Daoy (cell line): ENCODE measurements around the gene APRT. TPM values are rescaled to one million over a fixed set of nuclear protein-coding genes. Genes with fewer than 3 reads are reported as not detected.
"Not testable (repeated sequence)": the region's sequence is repeated elsewhere in the genome, so short reads cannot be mapped to it uniquely, and the experiment has no call there.

Experiments used
- DNase-seq: peaks from one replicate; pipeline ENCODE4 v3.0.0-alpha.2; 2015; ENCODE audit warnings: low read depth
- total RNA-seq: library from RNA; depleted of rRNA; stranded (reverse); fragments of >200 nt; shearing (Covaris generic); gene quantifications from 2 replicates; pipeline ENCODE4 v1.2.3, GENCODE V29; 2014

The APRT gene
- total RNA-seq, 1 experiment from 2014 or later = 106 TPM

GRCh38 chr16:88842308-88842756, 30.6 kb upstream of the APRT start:
- no peak for DNase-seq

GRCh38 chr16:88841521-88842307, 30.0 kb upstream of the APRT start:
- DNase-seq = no peak

DNA sequence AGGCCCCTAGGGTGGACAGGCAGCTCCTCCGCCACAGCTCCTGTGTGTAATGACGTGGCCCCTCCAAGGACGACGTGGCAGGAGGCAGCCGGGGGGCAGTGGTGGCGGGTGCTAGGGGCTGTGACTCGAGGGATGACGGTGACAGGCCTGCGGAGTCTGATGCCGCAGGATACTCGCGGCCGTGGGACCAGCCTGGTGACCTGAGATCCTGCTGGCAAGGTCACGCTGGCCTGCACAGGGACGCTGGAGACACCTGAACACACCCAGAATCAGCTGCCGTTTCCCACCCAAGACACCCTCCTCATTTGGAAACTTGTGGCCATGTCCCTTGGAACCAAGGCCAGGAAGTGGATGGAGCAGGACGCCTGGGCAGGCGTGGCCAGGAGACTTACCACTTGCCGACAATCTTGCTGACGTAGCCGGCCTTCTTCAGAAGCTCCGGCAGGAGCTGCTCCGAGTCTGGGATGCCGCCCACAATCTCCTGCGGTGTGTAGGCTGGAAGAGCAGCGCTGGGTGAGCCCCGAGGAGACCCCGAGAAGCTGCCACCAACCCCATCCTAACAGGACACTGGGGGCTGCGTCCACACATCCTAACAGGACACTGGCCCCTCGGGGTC, 29.0 kb upstream of the APRT start:
- no peak for DNase-seq

DNA sequence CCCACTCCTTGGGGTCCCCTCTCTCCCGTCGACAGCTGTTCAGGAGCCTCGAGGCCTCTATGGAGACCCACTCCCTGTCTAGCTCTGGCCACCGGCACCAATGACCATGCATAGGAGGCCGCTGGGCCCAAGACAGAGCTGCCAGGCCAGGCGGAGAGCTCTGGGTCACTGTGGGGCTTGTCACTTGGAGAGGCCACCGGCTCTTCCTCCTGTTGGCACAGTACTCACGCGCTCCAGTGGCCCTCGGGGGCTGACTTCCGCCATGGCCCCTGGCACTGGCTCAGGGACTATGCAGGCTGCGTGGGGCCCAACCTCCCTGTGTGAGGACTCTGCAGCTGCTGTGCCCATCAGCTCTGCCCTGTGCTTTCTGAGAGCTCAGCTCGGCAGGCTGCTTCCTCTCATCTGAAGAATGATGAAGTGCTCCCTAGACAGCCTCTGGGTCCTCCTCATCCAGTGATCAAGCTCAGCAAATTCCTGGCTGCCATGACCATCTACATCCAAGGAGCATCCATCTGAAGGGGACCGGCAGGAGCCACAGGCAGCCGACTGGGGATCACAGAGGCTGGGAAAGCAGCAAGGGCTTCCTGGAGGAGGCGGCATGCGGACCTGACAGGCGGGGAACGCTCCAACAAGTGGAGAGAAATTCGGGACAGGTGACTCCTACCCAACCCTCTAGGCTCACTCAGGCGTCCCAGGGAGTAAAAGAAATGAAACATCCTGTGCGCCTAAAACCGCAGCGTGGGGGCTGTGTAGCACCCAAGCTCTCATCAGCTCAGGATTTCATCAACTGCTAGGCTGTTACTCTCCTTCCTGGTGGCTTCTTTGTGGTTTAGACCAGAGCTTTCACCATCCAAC, 28.2 kb upstream of the APRT start:
- no peak for DNase-seq

GRCh38 chr16:88839026-88839529, 27.4 kb upstream of the APRT start:
- DNase-seq = no peak

DNA sequence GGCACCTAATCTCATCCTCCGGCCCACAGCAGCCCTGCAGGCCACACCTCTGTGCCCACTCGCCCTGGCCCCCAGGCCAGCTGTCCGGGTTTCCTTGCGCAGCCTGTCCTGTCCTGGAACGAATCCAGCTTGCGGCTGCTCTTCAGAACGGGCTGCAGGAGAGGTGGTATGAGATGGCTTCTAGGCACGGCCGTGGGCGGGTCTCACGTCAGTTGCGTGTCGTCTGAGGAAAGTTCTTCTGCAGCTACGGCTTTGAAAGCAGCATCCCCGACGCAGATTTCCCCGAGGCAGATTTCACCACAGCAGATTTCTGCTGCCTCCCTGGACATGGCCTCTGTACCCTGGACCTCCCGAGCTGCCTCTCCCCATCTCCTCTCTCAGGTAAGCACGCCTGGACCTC, 26.8 kb upstream of the APRT start:
- no peak for DNase-seq

- no peak for DNase-seq
Observed at GRCh38 chr16:88837806-88838205, 26.1 kb upstream of the APRT start.

DNA sequence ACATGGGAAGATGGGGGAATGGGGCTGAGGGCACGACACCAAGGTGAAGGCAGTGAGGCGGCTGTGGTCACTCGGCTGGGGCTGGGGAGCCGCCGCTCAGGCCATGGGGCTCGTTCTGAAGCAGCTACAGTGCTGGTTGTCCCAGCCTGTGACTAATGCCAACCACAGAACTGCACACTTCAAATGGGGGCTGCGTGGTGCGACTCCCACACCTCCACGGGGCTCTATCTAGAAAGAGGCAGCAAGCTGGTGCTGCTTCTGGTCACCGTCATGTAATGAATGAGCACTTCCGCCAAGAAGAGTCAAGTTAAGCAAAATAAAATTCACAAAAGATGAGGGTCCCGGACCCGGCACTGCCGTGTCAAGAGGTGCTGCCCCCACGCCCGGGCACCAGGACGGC, 25.1 kb upstream of the APRT start:
- no peak for DNase-seq

DNA sequence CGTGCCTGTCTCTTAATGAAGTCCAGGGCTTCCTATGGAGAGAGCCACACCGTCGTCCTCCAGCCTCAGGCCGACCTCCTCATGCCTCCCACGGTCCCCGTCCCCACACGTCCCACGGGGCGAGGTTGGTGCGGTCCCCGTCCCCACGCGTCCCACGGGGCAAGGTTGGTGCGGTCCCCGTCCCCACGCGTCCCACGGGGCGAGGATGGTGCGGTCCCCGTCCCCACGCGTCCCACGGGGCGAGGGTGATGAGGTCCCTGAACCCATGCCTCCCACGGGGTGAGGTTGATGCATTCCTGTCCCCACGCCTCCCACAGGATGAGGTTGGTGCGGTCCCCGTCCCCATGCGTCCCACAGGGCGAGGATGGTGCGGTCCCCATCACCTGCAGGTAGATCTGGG, 24.1 kb upstream of the APRT start:
- no peak for DNase-seq

DNA sequence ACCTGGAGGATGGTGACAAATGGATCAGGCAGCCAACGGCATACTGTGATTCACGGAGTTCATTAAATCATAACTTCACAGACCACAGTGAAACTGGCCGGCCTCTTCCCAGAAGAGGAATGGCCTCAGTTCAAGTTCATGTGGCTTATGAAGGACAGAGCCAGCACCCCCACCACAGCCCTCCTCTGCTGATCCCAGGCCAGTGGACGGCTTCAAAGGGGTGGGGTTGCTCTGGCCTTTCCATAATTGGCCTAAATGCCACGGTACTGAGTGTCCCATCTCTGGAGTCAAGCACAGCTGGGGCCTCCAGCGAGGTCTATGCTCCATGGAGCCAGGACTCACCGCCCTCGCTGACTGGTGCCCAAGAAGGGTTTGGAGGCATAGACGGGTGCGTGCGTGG, 23.7 kb upstream of the APRT start:
- no peak for DNase-seq

- no peak for DNase-seq
Observed at GRCh38 chr16:88834670-88835069, 22.9 kb upstream of the APRT start.

GRCh38 chr16:88833086-88833485, 21.4 kb upstream of the APRT start:
- no peak for DNase-seq

- no peak for DNase-seq
Observed at GRCh38 chr16:88831838-88832237, 20.1 kb upstream of the APRT start.

GRCh38 chr16:88830783-88831182, 19.1 kb upstream of the APRT start:
- DNase-seq = no peak

- no peak for DNase-seq
Observed at GRCh38 chr16:88830258-88830657, 18.5 kb upstream of the APRT start.

DNA sequence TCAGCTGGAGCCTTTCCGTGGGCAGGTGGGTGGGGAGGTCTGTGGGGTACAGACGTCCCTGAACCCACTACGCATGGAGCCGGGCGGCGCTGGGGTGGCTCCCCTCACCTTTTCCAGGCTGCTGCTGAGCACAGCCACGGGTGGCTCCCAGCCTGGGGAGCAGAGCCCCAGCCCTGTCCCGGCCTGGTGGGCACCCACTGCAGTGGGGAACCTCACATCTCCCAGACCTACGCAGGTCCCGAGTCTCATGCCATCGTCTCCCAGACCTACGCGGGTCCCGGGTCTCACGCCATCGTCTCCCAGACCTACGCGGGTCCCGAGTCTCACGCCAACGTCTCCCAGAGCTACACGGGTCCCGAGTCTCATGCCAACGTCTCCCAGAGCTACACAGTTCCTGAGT, 17.0 kb upstream of the APRT start:
- DNase-seq = no peak

DNA sequence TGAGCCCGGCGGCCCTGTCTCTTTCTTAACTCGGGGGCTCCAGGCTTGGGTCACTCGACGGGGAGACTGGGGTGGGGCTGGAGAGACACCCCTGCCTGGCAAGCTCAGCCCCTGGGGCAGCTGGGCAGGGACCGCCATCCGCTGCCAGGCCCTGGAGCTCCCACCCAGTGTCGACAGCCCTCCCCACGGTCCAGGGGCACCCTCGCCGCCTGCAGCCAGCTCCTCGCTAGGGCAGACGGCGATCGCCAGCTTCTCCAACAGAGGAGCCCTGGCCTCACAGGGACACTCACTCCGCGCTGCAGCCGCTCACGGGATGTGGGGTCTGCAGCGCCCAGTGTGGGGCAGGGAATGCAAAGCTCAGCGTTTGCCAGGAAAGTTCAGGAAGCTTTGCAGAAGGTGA, 16.0 kb upstream of the APRT start:
- no peak for DNase-seq

- DNase-seq = no peak
Observed at GRCh38 chr16:88826070-88826840, 14.5 kb upstream of the APRT start.

- no peak for DNase-seq
Observed at GRCh38 chr16:88825146-88825545, 13.4 kb upstream of the APRT start.

DNA sequence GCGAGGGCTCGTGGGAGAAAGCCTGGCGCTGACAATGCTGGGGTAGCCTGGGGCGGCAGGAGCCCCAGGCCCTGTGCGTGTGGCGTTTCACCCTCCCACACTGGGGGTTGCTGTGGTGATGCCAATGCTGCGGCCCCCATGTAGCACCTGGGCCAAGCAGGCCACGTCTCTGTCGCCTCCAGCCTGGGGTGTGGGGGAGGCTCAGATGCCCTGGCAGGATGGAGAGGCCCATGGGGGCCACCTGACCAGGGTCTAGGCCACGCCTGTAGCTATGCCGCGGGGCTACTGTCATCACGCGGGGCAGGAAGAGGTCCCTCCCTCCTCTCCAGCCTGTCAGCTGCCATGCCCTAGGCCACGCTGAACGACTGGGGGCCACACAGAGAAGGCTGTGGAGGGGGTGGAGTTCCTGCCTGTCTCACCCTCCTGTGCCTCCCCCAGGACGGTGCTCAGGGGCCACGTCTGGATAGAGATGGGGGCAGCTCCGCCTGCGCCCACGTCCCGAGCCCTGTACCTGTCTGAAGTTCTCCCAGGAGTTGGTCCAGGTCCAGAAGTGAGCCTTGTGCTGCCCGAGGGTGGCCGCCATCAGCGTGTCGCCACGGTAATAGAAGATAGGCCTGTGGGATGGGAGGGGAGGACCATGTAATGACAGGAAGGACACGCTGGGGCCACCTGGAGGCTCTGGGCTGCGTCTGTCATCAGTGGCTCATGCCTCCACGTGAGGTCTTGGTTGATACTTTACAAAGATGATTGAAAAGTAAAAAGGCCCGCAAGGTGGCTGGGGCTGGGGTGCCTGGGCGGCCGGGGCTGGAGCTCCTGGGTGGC, 12.7 kb upstream of the APRT start:
- no peak for DNase-seq

DNA sequence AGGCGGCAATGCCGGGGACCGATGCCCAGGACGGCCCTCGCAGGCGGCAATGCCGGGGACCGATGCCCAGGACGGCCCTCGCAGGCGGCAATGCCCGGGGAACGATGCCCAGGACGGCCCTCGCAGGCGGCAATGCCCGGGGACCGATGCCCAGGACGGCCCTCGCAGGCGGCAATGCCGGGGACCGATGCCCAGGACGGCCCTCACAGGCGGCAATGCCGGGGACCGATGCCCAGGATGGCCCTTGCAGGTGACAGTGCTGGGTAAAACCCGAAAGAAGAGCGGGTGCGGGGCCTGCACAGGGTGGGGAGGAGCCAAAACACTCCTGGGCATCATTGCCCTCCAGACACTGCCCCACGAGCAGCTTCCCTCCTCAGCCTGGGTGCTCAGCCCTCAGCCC, 11.9 kb upstream of the APRT start:
- not testable (repeated sequence) for DNase-seq
